AG04449 (cell line): ENCODE results near the gene FASN.

ENCODE experiments used
- CTCF ChIA-PET: fragments of 350-600 bp; formaldehyde crosslinking; extraction: SDS; loops from one replicate; lab custom pipeline; 2021; ENCODE audit warnings: antibody characterized with exemption; lab: Yijun Ruan, JAX
- POLR2A ChIA-PET: fragments of 400-600, 350-600 bp; formaldehyde crosslinking; extraction: SDS; loops from one replicate; lab custom pipeline; 2020; ENCODE audit warnings: antibody characterized with exemption, inconsistent platforms; lab: Yijun Ruan, JAX
- DNase-seq: peaks from one replicate; pipeline ENCODE4 v3.0.0-alpha.2; 2010; ENCODE audit warnings: low read depth, low spot score
- H3K4me3 ChIP-seq: 2 replicates; pipeline ENCODE4 v1.5.1; 2011; ENCODE audit warnings: low read depth, mild to moderate bottlenecking, control low read depth, low read length
- TF ChIP-seq, protein P1 (sequence below): IDR thresholded peaks from one replicate; pipeline ENCODE4 v1.5.1; 2011; ENCODE audit warnings: mild to moderate bottlenecking, moderate library complexity, low read length, control low read depth, inconsistent platforms; ENCODE audit not compliant: insufficient read depth; ENCODE audit errors: missing control alignments

The FASN gene

DNA sequence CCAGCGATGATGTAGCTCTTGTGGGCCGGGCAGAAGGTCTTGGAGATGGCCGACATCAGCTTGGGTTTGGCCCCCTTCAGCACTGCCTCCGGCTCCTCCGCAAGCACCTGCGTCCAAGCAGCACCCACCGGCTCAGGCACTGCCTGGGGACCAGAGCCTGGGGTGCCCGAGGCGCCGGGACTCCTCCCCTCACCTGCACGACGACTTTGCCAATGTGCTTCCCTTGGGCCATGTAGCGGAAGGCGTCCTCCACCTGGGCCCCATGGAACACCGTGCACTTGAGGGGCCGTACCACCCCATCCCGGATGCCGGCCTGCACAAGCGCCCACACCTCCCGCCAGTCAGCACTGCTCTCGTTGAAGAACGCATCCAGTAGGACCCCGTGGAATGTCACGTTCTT lies 15.0 kb downstream of the FASN start:
- POLR2A ChIA-PET = interaction anchor here (2.3 kb wide), 1 partner anchor 15 kb away, joined by 6 read pairs; the partner anchor contains the start of gene FASN
- CTCF ChIA-PET = no interaction called here
- H3K4me3 ChIP-seq = no peak overlapping the region
- TF ChIP-seq, protein P1, sequence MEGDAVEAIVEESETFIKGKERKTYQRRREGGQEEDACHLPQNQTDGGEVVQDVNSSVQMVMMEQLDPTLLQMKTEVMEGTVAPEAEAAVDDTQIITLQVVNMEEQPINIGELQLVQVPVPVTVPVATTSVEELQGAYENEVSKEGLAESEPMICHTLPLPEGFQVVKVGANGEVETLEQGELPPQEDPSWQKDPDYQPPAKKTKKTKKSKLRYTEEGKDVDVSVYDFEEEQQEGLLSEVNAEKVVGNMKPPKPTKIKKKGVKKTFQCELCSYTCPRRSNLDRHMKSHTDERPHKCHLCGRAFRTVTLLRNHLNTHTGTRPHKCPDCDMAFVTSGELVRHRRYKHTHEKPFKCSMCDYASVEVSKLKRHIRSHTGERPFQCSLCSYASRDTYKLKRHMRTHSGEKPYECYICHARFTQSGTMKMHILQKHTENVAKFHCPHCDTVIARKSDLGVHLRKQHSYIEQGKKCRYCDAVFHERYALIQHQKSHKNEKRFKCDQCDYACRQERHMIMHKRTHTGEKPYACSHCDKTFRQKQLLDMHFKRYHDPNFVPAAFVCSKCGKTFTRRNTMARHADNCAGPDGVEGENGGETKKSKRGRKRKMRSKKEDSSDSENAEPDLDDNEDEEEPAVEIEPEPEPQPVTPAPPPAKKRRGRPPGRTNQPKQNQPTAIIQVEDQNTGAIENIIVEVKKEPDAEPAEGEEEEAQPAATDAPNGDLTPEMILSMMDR = no peak
- no peak for DNase-seq

DNA sequence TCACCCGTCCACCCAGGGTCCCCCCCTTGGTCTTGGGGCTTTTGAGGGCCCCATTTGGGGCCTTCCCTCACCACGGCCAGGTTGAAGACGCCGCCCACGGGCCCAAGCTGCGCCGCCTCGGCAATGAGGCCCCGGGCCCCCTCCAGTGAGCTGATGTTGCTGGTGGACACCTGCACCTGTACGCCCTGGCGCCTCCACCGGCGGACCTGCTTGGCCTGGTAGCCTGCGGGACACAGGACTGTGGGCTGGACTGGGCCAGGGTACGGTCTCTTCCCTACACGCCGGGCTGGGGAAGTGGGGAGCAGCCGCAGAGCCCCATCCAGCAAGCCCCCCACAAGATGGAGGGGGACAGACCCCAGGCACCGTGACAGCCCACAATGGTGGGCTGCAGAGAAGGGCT lies 15.6 kb downstream of the FASN start:
- no peak for DNase-seq
- no peak overlapping the region for H3K4me3 ChIP-seq
- TF ChIP-seq, protein P1 = no peak
- POLR2A ChIA-PET = interaction anchor here (2.3 kb wide), 1 partner anchor 16 kb away, joined by 6 read pairs; the partner anchor contains the start of gene FASN
- CTCF ChIA-PET = no interaction called here

DNA sequence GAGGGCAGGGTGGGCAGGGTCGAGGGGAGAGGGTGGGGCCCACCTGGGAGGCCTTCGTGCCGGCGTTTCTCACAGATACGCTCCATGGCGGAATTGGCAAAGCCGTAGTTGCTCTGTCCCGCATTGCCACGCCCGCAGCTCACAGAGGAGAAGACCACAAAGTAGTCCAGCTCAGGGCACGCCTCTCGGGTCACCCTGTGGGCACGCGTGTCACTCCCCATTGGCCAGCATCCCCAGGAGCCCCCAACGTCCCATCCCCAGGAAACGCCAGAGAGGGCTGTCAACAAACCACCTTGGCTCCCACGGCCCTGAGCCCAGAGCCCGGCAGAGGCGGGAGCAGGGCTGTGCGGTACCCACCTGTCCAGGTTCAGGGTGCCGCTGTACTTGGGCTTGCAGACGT lies 16.1 kb downstream of the FASN start:
- ChIA-PET POLR2A (interaction anchor here (2.3 kb wide), 1 partner anchor 16 kb away, joined by 6 read pairs; the partner anchor contains the start of gene FASN), CTCF (no interaction called here)
- DNase-seq = no peak
- TF ChIP-seq, protein P1 = no peak
- H3K4me3 ChIP-seq = no peak overlapping the region

DNA sequence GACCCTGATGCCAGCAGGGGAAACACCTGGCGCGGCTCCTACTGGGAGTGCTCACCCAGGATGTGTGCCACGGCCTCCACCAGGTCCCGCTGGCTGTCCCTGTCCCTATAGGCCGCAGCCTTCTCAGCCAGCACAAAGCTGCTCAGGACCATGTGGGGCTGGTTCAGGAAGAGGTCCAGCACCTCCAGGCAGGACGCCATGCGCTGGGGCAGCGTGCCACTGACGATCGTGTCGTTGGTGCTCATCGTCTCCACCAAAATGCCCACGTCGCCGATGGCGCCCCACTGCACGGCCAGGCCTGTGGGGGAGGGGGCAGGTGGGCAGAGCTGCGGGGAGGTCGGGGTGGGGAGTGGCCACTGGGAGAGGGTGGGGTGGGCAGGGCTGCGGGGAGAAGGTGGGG lies 16.5 kb downstream of the FASN start:
- ChIA-PET CTCF (no interaction called here), POLR2A (interaction anchor here (2.3 kb wide), 1 partner anchor 17 kb away, joined by 6 read pairs; the partner anchor contains the start of gene FASN)
- no peak for DNase-seq
- H3K4me3 ChIP-seq = no peak overlapping the region
- TF ChIP-seq, protein P1 = no peak

DNA sequence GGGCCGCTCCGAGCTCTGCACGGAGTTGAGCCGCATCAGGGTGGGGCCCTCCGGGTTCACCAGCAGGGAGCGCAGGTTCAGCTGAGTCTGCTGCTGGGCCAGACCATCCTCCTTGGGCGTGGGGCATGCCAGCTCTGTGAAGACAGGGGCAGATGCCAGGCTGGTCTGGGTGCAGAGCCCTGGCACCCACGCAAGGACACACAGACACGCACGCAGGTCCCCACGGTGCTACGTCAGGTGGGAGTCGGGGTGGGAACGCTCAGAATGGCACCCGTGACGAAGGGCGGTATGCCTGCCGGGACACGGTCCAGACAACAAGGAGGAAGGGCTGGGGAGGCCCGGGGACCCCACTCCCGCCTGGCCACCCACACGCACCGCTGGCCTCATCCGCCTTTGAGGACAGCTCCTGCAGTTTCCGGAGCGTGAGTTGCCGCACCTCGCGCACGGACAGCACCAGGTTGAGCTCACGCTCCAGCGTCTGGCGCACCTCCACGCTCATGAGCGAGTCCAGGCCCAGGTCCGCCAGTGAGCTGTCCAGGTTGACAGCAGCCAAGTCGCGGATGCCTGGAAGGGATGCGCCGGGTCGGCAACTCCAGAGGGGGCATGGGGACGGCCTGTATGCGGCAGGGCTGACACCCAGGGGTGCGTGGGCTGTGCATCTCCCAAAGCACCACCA lies 17.1 kb downstream of the FASN start:
- no peak overlapping the region for H3K4me3 ChIP-seq
- DNase-seq = no peak
- ChIA-PET CTCF (no interaction called here), POLR2A (interaction anchor here (2.3 kb wide), 1 partner anchor 17 kb away, joined by 6 read pairs; the partner anchor contains the start of gene FASN)
- TF ChIP-seq, protein P1 = no peak

DNA sequence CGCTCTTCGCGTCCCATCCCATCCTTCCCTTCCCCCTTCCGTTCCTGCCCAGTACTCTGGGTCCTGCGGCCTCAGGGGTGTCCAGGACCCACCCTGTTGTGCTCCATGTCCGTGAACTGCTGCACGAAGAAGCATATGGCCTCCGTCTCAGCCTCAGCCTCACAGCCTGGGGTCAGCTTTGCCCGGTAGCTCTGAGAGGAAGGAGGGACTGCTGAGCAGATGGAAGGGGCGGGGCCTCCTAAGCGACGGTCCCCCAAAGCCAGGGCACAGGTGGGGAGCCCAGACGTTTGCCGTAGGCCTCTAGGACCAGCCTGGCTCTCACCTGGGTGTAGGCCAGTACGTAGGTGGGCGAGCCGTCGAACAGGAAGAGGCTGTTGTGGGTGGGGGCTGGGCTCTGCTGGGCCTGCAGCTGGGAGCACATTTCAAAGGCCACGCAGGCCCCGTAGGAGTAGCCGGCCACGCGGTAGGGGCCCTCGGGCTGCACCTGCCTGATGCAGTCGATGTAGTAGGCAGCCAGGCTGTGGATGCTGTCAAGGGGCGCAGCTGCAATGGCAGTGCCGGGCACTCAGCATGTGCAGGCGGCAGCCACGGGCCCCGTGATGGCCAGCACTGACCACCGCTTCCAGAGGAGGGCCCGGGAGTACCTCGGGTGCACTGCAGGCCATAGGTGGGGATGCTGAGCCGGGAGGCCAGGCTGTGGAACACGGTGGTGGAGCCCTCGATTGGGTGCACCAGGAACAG lies 17.8 kb downstream of the FASN start:
- ChIA-PET CTCF (no interaction called here), POLR2A (no interaction called here)
- no peak overlapping the region for H3K4me3 ChIP-seq
- no peak for DNase-seq
- TF ChIP-seq, protein P1 = no peak
